Stimulated activated naive CD4-positive, alpha-beta T cell treated with Interleukin-2 at 50 U/mL for 16 hours (primary cell): ENCODE results near the gene PCLO.
"Not testable (repeated sequence)": the region's sequence is repeated elsewhere in the genome, so short reads cannot be mapped to it uniquely, and the experiment has no call there.

Experiments used
- DNase-seq: peaks from one replicate; lab custom pipeline; 2025; lab: John Stamatoyannopoulos, UW

The PCLO gene

DNA sequence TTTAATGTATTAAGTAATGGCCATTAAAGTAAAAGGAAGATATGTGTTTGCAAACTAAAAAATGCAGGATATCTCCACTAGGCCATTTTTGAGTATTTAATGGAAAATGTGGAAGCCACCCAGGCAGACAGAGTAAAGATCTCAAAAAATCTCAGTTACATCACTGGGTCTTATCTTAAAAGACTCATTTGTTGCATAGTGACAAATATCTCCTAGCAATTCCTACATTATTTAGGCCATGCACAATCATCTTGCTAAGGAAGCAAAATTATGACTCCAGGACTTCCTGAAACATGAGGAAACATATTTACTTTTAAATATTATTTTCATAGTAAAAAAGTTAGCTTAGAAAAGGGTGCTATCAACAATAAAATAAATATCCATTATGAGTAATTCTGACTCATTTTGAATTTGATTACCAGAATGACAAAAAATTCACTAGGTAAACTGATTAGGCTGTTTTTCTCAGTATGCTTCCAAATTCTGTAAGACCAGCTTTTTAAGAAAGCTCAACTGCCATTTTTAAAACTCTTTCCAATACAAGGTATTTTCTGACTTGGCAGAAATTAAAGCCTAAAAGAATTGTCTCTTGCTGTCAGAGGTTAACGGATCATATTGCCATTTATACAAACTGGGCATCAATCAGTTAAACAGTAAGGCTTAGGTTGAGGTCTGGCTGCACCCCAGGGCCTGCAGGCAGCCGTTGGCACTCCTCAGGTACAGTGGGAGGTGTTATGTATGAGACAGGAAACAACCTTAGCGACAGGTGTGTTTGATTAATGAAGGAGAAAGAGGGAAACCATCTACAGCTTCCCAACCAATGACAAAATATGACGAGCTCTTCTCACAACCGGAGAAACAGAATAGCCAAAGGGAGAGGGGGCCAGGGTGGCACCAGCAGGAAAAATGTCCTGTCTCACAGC, 31.8 kb downstream of the PCLO start:
- DNase-seq, result no peak

DNA sequence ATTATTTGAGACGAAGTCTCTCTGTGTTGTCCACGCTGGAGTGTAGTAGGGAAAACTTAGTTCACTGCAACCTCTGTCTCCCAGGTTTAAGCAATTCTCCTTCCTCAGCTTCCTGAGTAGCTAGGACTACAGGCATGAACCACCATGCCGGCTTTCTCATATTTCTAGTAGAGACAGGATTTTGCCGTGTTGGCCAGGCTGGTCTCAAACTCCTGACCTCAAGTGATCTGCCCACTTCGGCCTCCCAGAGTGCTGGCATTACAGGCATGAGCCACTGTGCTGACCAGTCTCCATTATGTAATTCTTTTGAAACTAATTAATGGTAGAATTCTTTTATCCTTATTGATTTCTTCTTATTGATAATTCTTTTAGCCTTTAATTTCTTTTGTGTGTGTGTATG, 32.5 kb downstream of the PCLO start:
- no peak for DNase-seq

DNA sequence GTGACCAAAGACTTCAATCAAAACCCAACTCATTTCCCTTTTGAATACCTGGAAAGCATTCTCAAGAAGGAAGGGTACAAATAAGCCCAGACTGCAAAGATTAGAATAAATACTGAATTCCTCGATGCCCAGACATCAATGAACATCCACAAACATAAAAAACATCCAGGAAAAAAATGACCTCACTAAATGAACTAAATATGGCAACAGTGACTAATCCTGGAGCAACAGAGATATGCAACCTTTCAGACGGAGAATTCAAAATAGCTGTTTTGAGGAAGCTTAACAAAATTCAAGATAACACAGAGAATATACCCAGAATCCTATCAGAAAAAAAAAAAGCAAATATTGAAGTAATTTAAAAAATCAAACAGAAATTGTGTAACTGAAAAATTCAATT, 43.2 kb downstream of the PCLO start:
- DNase-seq, result no peak

DNA sequence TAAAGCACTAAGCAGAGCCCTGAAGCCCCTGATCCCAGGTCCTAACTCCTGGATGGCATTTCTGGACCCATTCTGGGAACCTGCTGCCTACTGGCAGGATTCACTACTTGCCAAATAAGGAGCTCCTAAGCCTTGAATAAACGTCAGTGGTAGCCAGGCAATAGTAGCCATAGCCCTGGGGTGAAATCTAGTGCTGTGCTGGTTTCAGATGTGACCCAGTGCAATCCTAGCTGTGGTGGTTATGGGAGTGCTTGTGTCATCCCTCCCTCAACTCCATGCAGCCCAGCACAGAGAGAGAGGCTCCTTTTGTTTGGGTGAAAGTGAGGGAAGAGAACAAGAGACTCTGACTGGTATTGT, 43.7 kb downstream of the PCLO start:
- no peak for DNase-seq

DNA sequence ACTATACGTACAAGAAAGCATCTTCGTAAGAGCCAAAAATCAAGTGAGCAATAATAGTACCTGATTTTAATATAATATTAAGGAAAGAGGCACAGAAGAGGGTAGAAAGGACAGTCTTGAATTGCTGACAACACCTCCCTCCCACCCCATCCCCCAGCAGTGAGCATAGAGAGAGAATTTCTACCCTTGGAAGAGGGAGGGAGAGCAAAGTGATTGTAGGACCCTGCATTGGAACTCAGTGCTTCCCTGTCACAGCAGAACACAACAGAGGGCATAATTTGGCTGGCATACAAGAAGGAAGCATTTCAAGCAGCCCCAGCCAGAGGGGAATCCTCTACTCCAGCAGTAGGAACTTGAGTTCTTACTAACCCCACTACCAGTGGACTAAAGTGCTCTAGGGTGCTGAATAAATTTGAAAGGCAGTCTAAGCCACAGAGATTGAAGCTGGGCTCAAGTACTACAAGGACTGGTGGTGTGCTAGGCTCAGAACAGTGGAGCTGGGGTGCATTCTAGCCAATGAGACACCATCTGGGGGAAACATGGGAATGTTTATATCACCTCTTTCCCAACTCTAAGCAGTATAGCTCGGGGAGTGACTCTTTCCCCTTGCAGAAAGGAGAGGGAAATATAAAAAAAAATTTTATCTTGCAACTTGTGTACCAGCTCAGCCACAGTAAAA, 44.2 kb downstream of the PCLO start:
- no peak for DNase-seq

DNA sequence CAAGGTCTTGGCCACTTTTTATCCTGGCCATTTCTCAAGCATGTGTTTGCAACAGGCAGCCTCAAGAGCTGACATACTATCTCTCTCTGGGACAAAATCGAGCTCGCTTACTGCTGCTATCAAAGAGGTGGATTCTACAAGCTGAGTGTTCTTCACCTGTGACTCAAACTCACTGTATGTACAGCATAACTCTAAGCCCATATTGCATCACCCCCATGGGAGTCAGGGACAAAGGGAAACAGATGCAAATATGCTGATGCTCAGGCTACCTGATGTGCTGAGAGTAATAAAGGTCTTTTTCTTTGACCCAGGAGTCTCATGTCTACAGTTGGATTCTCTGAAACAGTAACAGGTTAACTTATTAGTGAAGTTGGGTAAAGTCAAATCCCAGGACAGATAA, 45.2 kb downstream of the PCLO start:
- DNase-seq, result no peak

DNA sequence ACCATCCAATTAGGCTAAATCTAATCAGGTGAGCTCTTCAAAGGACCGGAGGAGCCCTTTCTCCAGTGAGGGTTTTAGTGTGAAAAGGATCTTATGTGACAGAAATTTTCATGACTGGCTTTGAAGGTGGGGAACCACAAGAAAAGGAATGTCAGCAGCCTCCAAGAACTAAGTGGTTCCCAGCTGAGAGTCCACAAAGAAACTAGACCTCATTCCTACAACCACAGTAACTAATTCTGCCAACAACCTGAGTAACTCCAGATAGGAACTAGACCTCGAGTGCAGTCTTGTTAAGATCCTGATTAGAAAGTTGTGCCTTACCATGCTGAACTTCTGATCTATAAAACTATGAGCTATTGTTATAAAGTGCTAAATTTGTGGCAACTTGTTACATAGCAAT, 51.3 kb downstream of the PCLO start:
- no peak for DNase-seq

DNA sequence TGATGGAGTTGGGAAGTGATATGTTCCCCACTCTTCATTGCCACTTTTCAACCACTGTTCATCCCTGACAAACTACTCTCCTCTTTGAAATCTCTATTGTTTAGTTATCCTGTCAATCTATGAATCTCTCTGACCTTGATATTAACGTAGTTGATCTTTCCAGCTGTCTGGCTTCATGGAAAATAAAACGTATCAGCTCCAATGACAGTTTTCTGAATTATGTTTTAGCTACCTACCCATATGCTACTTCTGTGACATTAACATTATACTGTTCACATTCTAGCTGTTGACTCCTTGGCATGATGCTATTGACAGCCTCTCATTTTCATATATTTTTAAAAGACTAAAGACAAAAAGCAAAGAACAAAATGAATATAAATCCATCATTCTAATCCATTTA, 53.3 kb downstream of the PCLO start:
- no peak for DNase-seq

DNA sequence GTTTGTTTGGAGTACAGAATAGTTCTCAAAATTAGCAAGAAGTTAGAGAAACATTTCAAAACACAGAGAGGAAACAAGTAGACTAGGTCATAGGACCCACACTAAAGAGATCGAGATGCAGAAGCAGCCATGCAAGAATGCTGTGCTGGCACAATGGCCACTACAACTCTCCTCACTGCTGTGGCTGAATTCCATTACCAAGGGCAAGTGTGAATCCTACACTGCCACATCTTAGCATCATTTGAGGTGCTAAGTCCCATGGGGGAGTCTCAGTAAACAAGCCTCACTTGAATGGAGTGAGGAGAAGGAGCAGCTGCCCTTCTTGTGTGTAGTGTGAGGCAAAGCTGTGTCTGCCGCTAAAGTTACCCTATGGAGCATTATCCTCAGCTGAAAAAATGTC, 56.7 kb downstream of the PCLO start:
- DNase-seq, result no peak

DNA sequence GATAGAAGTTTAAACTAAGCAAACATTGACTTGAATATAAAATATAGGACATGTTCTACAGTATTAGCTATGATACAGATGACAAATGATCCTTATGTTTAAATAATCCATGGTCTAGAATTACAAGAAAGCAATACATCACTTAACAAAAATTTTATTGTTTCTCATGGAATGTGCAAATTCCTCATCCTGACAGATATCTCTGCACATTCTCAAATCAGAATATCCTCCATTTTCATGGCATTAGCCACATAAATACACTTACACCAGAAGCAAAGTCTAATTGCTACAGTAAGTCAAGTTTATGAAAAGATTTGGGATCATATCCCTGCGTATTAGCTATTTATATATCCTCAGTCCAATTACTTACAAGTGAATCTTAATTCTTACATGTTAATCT, 57.6 kb downstream of the PCLO start:
- no peak for DNase-seq

DNA sequence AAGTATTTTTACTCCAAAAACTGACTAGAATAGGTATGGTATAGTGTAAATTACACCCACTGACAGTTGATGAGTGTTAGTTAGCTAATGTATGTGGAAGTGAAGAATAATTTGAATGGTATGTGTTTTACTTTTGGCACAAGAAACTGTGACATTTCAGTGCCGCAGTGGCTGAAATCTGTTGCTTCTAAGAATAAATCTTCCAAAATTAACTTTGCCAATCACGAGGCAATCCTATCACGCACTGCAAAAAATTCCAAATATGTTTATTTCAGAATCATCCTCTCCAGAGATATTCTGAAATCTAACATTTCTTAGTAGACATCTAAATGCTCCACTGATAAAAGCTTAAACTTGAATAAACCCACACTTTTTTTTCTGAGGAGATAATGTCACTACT, 61.2 kb downstream of the PCLO start:
- DNase-seq, result no peak

DNA sequence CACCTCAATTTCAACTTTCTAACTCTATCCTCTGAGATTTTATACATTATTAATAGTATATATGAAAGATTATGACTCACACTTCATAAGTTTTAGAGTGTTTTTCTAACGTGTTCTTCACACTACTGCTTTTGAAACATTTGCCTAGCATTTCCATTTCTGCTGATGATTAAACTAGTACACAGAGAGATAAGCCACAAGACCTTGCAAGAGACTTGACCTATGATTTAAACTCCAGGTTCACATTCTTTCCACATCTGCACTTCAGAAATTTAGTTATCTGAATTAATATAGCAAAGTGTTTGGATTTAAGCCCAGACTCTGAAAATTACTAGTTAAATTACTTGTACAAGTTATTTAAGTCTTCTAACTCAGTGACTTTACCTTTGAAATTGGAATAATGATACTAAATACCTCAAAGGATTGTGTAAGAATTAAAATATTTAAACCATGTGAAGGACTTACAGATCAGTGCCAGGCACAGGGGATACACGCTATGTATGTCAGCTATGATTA, 66.6 kb downstream of the PCLO start:
- no peak for DNase-seq

DNA sequence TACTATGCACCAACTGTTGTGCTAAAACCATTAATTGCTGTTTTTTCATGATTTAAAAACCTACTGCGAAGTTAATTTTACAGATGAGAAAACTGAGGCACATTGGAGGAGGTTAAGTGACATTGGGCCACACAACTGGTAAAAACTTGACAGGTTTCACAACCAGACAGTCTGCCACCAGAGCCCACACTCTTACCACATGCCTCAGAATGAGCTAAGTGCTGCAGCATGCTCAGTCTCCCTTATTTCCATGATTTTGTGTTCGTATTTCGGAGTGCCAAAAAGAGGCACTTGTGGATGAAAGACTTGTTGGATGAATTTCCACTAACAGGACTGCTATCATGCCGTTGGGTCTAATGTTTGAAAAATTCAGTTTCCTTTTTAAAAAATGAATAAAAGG, 77.4 kb downstream of the PCLO start:
- DNase-seq, result no peak

DNA sequence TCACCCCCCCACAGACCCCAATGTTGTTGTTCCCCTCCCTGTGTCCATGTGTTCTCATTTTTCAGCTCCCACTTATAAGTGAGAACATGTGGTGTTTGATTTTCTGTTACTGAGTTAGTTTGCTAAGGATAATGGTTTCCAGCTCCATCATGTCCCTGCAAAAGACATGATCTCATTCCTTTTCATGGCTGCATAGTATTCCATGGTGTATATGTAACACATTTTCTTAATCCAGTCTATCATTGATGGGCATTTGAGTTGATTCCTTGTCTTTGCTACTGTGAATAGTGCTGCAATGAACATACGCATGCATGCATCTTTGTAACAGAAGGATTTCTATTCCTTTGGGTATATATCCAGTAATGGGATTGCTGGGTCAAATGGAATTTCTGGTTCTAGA, 82.8 kb downstream of the PCLO start:
- not testable (repeated sequence) for DNase-seq

DNA sequence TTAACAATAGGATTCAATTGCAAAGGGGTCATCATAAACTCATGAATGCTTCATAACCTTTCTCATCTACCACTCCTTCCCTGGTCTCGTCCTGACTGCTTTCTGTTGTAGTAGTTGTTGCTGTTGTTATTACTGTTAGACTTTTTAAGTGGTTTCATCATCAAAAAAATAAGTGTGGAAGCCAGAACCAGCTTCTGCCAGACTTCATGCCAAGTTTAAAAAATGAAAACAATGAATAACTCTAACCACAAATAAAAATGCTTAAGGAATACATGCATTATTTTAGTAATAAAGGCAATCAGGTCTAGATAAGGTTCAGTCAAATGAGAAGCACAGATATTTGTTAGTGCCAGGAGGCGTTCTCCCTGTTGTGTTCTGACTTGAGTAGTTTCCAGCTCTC, 85.4 kb downstream of the PCLO start:
- no peak for DNase-seq

DNA sequence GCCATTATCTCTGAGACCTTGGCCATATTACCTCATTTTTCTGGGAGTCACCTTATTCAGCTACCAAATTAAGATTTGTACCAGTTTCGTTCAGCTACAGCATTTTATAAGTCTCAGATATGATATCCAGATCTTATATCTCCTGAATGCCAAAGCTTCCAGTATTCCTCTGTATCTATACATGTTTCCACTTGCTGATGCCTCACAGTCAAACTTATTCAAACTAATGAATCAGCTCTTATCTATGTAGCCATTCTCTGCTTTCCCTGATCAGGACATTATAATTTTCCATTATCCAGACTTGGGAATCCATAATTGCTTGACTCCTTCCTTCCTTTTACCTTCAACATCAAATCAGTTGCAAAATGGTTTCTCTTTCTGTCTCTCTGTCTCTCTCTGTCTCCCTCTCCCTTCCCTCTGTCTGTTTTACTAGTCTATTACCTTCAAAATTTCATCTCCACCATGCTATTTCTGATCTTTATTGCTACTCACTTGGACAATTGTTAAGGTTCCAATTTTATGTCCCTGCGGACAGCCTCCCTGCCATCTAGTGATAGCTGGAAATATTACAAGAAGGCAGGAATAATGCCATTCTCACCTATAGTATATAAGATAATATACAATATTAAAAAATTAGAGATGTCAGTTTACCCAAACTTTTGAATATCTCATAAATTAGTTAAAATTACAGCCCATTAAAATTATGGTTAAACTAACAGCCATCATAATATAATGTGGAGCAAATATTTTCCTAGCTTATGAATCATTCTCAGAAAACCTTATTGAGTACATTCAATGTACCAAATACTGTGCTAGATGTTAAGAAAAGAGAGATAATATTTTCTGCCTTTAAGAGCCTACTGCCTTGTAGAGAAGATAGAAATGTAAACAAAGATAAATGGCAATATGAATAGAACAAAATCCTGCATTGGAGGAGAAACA, 89.8 kb downstream of the PCLO start:
- DNase-seq, result no peak

DNA sequence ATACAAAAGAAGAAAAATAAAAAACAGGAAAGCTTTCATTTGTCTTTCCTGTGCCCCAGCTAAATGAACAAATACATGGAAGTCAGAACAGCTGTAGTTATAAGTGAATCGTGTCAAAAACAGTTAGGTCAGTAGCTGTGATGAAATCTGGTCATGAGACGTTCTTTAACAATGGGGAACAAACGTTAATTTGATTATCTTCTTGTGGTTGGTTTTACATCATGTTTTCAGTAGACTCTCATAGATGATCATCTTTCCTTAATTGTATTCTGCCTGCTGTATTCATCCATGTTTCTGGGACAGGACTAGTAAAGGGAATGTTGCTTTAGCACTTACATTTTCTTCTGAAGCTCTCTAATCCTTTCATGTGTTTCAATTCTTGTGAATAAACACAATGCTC, 97.0 kb downstream of the PCLO start:
- DNase-seq, result no peak

DNA sequence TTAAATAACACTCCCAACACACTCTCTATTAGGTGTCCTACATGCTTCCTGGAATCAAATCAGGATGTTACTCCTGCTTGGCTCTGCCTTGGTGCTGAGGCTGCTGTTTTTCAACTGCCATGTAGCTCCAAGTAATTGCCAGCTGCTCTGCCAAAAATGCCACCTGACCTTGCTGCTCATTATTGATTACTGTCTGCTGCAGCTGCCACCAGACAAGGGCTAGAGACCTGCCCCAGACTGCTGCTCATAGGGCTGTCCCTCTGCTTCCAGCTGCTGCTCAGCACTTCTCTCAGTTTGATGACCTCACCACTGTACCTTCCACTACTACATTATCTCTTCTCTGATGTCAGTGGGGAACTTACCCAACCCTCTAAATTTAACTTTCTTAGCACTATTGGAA, 102.5 kb downstream of the PCLO start:
- DNase-seq, result no peak

DNA sequence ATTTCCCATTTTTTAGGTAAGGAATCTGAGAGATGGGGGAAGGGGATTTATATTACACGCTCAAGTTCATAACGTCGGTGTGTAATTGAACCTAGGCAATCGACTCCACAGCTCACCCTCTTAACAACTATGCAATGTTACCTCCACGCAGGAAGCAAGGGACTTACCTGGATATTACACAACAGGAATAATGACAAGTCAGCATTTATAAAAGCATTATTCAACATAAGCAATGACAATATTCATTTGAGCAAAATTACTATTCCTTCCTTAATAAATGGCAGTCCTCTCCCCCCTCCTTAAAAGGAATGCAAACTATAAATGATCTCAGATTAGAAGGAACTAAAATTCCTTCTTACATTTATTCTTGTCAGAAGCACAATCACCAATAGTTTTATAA, 104.0 kb downstream of the PCLO start:
- no peak for DNase-seq

DNA sequence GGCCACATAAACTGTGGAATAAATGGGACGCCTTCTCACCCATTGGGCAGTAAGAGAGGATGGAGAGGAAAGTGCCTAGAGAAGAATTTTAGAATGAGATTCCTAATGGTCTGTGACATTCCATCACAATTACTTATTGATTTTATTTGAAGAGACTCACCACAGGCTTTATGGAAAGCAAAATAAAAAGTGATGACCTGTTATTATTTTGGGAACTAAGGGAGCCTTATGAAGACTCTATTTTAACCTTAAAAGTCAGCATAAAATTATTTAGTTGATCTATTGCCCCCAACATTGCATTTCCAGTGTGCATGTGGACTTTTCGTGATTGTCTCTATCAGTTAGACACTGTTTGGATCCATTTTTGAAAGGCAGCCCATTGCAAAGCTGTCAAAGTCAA, 107.5 kb downstream of the PCLO start:
- DNase-seq, result no peak

DNA sequence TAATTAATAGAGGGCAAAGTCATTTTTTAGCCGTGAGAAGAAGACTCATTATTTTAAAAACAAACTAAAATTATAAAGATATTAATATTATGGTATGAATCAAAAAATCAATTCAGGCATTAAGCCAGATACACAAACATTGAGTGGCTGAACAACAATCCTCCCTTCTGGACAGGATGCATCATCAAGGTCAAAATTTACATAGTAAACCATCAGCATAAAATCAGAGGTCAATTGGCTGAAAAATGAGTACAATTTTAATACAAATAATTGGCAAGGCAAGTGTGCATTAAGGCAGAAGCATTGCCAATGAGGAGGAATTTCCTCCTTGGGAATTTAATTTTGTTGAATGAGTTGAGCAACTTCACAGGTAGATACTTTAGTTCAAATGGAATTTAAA, 108.2 kb downstream of the PCLO start:
- DNase-seq, result no peak

DNA sequence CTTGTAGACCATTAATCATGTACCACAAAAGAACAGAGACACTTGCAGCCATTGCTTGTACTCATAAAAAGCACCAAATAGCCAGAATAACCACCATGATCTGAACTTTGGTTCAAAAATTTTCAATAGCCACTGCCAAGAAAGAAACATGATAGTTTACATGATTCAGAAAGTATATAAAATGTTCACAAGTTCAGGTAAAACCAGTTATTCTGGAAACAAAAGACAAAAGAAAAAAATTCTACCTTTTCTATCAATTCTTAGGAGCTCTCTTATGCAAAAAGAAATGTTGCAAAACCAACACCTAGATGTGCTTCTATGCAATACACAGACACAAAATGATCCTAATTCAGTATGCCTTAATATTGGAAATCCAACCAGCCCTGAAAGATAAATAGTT, 108.7 kb downstream of the PCLO start:
- no peak for DNase-seq
